HG03442 (cell line): ENCODE data around the gene CDH12.
A peak's percentile ranks its signal among the peaks of the same experiment; 100 is the strongest.
"Not testable (repeated sequence)": the region's sequence is repeated elsewhere in the genome, so short reads cannot be mapped to it uniquely, and the experiment has no call there.

Experiments
- ATAC-seq: cut with Tn5 transposase; IDR thresholded peaks from one replicate; pipeline ENCODE4 v1.9.1; 2021; ENCODE audit warnings: mild to moderate bottlenecking, moderate library complexity; ENCODE audit not compliant: unreplicated experiment

Gene CDH12

DNA sequence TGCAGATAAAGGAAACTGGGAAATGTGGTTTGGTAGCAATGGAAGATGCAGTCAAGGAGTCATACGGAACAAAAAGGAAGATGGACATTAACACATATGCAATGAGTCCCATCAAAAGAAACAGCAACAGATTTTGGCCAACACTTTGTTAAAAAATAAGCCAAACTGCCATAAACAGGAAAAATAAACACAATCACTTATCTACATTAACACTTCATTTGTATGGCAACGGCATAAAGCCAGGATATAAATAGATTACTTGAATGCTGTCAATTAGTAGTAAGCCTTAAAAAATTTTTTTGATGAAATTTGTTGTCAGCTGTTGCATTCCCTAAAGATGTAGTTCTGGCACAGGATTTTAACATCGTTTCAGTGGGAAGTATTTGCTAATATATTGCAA, 190.8 kb downstream of the CDH12 start:
- ATAC-seq: no peak

DNA sequence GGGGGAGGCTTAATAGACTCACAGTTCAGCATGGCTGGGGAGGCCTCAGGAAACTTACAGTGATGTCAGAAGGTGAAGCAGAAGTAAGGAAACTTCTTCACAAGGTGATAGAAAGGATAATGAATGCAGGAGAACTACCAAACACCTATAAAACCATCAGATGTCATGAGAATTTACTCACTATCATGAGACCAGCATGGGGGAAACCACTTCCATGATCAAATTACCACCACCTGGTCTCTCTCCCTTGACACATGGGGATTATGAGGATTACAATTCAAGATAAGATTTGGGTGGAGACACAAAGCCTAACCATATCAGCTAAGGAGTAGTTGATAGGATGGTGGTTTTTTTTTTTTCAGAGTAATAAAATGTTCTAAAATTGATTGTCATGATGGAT, 201.8 kb downstream of the CDH12 start:
- no peak for ATAC-seq

- ATAC-seq: no peak
Measured at GRCh38 chr5:22650511-22650910, 202.6 kb downstream of the CDH12 start.

- ATAC-seq: no peak
Measured at GRCh38 chr5:22649074-22649473, 204.1 kb downstream of the CDH12 start.

DNA sequence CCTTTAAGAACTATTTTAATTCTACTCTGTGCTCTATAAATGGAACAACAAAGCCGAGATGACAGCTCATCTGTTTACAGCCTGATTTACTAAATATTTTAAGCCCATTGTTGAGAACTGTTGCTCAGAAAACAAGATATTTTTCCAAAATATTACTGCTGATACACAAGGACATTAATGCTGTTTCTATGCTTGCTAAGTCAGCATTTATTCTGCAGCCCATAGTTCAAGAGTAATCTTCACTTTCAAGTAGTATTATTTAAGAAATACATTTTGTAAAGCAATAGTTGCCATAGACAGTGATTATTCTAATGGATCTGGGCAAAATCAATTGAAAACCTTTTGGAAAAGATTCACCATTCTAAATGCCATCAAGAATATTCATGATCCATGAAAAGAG, 208.3 kb downstream of the CDH12 start:
- ATAC-seq: no peak

DNA sequence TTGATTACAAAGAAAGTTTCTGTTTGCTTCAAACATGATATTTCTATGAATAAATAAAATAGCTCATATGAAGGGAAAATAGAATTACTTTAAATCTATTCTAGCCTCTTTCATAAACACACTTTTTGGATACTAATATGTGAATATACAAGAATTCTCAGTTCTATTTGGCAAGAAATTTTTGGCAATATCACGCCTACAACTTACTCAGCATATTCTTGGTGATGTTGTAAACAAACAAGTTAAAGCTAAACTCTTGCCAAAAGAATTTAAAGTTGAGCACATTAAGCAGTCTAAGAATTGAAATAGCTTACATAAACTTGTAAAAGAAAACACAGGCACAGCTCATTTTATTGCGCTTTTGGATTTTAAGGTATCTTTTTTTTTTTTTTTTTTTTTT, 209.8 kb downstream of the CDH12 start:
- ATAC-seq: no peak

DNA sequence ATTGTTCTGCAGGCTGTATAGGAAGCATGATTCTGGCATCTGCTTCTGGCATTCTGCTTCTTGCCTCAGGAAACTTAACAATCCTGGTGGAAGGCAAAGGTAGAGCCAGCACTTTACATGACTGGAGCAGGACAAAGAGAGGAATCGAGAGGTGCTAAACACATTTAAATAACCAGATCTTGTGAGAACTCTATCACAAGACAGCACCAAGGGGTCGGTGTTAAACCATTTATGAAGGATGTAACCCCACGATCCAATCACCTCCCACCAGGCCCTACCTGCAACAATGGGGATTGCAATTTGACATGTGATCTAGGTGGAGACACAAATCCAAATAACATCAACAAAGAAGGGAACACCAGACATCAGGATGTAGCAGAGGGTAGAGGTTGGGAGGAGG, 221.5 kb downstream of the CDH12 start:
- ATAC-seq: no peak

DNA sequence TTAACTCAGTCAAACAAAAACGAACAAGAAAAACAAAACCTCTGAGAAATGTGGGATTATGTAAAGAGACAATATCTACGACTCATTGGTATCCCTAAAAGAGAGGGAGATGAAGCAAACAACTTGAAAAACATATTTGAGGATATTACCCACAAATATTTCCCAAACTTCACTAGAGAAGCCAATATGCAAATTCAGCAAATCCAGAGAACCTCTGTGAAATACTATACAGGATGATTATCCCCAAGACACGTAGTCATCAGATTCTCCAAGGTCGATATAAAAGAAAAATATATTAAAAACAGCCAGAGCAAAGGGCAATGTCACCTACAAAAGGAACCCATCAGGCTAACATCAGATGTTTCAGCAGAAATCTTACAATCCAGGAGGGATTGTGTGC, 226.1 kb downstream of the CDH12 start:
- ATAC-seq: no peak

GRCh38 chr5:22625451-22625850, 227.7 kb downstream of the CDH12 start:
- ATAC-seq: no peak

- no peak for ATAC-seq
Measured at GRCh38 chr5:22621084-22621483, 232.1 kb downstream of the CDH12 start.

- no peak for ATAC-seq
Measured at GRCh38 chr5:22615964-22616363, 237.2 kb downstream of the CDH12 start.

- no peak for ATAC-seq
Measured at GRCh38 chr5:22614486-22615094, 238.6 kb downstream of the CDH12 start.

DNA sequence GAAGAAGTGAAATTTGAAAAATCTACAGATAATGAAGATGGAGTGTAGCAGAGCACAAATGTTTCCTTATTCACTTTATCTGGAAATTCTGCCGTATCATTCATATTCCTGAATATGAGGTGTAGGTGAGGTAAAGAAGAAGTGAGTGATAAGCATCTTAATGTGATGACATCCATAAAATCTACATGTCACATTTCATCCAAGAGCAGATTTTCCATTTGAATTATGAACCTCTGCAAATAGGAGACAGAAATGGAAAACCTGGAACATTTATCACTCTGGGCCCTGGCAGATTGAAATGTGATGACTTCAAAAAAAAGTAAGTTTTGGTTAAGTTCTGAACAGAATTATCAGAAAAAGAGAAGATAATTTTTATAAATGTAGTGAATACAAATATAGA, 240.2 kb downstream of the CDH12 start:
- no peak for ATAC-seq

DNA sequence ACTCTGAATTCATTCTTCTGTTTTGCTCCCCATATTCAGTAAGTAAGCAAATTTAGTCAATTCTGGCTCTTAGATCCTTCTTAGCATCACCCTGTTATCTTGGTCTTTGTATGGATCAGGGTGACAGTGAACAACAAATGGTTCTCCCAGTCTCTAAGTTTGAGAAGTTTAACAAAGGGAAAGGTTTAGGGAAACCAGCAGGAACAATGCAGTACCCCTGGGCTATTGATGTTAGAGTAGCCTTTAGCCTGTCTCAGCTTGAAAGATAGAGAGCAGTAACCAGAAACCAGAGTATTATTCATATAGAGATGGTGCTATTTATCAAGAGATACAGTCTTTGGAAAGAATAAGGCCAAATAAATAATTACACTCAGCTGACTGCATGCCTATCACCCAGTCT, 241.8 kb downstream of the CDH12 start:
- no peak for ATAC-seq

DNA sequence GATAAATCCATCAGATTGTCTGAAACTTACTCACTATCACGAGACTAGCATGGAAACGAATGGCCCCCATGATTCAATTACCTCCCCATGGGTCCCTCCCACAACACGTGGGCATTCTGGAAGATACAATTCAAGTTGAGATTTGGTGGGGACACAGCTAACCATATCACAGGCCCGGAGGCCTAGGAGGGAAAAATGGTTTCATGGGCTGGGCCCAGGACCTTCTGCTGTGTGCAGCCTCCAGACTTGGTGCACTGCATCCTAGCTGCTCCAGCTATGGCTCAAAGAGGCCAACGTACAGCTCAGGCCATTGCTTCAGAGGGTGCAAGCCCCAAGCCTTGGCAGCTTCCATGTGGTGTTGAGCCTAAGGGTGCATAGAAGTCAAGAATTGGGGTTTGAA, 245.6 kb downstream of the CDH12 start:
- not testable (repeated sequence) for ATAC-seq

DNA sequence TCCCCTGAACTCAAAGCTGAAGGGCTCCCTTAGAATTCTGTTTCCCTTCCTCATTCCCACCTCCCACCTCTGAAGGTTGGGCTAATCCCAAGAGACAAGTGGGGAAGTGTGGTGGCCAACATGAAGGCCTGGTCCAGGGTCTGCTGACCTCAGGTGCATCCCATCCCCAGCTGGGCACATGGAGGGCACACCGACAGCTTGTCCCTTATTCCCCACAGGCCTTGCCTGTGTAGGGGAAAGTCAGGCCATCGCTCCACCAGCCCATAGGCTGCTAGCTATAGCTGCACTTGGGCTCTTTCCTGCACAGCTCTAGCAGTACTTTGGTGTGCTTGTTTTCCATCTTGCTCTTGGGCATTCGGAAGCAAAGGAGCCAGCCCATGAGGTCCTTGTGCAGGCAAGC, 247.7 kb downstream of the CDH12 start:
- no peak for ATAC-seq

DNA sequence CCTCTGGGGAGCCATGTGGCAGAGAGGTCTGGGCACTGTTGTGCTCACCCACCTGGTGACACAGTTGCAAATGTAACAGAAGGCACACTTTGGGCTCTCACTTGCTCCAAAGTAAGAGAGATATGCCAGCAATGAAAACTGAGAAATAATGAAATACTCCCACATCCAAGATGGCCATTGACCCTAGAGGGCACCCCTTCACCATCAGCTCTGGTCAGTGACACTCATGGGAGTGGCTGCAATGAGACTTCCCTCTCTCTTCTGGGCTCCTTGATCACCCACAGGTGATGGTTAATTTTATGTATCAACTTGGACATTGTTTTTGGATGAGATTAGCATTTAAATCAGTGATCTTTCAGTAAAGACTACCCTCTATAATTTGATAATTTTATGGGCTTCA, 248.4 kb downstream of the CDH12 start:
- no peak for ATAC-seq

DNA sequence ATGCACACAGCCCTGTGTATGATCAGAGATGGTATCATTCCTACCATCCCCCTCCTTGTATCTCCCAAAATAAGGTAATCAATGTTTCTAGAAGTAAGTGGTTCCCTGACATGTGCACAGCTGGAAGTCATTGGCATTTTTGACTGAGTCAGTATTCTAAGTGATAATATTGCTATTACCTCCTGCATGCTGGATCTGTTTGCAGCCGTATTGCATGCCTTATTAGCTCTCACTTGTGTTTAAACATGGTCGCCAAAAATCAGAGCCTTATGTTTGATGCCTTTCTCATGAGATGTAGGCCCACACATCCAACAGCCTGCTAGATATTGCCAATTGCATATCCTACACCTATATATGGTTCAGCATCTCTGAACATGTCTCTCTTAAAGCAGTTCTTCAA, 254.3 kb downstream of the CDH12 start:
- no peak for ATAC-seq

DNA sequence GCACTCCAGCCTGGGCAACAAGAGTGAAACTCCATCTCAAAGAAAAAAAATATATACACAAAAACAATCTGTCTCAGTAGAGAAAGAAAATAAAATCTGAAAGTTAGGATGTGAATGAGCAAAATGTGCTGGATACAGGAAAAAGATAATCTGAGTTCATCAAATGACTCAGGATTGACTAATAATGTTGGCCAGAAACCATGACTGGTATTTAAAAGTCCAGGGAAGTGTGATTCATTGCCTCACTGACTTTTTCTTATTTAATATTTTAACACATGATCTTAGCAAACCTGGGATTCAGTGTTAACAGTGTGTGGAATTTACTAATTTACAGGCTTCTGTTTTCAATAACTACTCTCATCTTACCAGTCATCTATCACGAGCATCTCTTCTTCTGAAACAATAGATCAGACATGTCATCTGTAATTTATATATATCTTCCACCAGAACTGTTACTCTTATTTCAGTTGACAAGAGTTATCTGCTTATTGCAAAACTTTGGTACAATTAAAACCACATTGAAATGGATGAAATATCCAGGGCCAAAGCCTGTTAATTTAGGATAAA, 256.7 kb downstream of the CDH12 start:
- no peak for ATAC-seq

DNA sequence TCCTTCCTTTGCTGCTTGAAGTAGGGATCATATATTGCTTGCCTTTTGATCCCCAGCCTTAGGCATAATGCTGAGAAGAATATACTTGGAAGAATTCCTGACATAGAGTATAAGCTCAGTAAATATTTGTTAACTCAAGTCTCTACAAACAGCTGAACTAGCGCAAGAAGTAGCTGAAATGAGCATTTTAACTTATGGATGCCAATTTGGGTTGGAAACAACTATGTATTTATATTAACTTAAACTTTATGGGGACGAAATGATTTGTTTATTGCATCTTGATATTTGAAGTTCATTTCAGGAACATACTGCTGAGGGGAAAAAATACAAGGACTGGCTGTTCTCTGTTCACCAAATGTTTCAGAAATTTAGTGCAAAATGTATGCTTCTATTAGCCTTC, 258.7 kb downstream of the CDH12 start:
- no peak for ATAC-seq

- peak; percentile 92 for ATAC-seq
Measured at GRCh38 chr5:22593592-22593991, 259.6 kb downstream of the CDH12 start.

DNA sequence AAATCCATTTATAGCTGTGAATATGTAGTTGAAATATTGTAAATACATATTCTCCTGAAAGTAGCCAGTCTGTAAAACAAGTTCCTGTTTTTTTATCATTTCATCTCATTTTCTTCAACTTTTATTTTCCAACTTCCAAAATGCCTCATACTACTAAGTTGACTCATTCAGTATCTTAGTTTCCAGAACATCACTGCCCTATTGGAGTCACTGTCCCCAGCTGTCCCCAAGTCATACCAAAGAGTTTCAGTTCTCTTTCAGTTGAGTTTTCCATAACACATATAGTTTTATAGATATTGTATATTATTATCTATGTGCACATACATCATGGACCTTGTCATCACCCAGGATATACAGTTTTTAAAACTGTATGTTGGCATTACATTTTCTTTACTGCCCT, 261.7 kb downstream of the CDH12 start:
- peak; percentile 51 for ATAC-seq

GRCh38 chr5:22590677-22591268, 262.4 kb downstream of the CDH12 start:
- no peak for ATAC-seq
